A549 treated with CORT108297 at 1 μM for 4 hours (cell line): ENCODE measurements around the gene NTN1. TPM values are rescaled to one million over a fixed set of nuclear protein-coding genes. Genes with fewer than 3 reads are reported as not detected.

ENCODE experiments used
- total RNA-seq: library from RNA; stranded (reverse); fragments of 200-300 nt; extraction: Qiagen RNA extraction; gene quantifications from 5 replicates; pipeline ENCODE4 v1.2.3, GENCODE V29; 2022

NTN1 gene
- total RNA-seq, result 0.38 to 0.61 TPM (median 0.53 TPM) in 5 replicates

DNA sequence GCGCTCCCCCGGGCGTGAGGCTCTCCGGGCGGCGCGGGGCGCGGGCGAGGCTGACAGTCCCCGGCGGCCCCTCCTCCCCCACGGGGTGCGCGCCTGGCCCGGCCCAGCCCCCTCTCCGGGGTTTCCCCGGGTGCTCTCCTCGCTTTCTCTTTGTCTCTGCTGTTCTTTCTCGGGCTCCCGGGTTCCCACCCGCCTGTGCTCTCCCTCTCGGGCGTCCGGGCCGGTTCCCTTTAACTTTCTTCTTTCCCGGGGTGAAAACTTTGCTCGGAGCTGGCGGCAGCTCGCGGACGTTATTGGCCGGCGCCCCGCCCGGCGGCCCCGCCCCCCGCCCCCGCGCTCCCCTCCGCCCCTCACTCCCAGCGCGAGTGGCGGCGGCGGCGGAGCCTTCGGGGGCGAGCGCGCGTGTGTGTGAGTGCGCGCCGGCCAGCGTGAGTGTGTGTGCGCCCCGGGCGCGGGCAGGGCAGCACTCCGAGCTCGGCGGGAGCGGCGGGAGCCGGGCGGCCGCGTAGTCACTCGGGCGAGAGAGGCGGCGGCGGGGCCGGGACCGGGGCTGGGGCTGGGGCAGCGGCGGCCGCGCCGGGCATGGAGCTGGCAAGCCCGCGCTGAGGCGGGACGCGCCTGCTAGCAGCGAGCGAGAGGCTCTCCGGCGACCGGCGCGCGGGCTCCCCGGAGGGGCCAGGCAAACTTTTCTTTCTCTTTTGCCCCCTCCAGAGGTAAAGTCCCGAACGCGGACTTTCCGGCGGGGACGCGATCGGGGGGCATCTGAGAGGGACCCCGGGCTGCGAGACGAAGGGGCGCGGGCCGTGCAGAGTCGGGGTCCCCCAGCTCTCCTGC lies at the start of gene NTN1:
TSS of gene NTN1 (plus strand) at position 353 of the 834 bp plus-strand sequence. CDS start 864 bp downstream, outside the sequence.

Other genes starting within 250 kb of the NTN1 start
- not detected in 5 replicates for gene MFSD6L, start 222.1 kb upstream of the NTN1 start, total RNA-seq
- gene PIK3R6, start 153.8 kb upstream of the NTN1 start, total RNA-seq, result not detected in 5 replicates
- 0.05 to 0.11 TPM (median 0.10 TPM) in 3 of 5 replicates, not detected in the others for gene PIK3R5, start 55.8 kb upstream of the NTN1 start, total RNA-seq